GM19023 (cell line): Measurements from ENCODE around the gene USP54.

Source experiments
- ATAC-seq: cut with Tn5 transposase; IDR thresholded peaks from one replicate; pipeline ENCODE4 v1.9.1; 2021; ENCODE audit warnings: mild to moderate bottlenecking, moderate library complexity; ENCODE audit not compliant: unreplicated experiment

Gene USP54

GRCh38 chr10:73537709-73538108 lies 53.4 kb downstream of the USP54 start:
- ATAC-seq, result no peak

- no peak for ATAC-seq
Measured at GRCh38 chr10:73537288-73537687, 53.9 kb downstream of the USP54 start.

DNA sequence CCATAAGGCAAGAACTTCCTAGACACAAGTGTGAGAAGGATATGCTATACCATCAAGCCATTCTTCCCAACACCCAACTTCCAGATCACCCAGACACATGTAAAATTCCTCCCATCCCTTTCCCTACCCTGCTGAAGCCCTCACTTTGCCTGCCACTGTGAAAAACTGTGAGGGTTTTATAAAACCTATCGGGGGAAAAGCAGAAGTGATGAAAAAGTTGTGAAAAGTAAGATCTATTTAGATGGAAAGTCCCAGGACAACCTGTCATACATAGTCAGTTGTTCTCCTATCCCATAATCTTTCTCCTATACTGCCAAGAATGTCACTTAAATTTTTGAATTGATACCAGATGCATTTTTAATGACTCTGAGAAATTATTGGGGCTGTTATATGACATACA lies 56.3 kb downstream of the USP54 start:
- no peak for ATAC-seq

GRCh38 chr10:73529089-73529832 lies 61.9 kb downstream of the USP54 start:
- no peak for ATAC-seq

DNA sequence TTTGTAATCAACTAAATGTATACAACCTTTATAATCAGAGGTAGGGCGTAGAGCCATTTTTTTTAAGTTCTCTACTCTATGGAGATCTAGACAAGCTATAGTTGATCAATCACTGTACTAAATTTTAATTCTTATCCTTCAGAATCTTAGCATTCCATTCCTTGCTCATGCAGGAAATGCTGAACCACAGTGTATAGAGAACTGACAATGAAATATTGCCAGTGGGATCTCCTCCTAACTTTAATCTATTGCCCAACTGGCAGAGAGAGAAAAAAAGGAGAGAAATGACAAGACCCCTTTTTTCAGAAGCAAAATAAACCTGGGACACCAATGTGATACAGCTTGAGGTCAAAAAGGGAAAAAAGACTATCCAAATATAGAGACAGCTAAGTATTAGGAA lies 68.9 kb downstream of the USP54 start:
- ATAC-seq, result no peak

GRCh38 chr10:73519336-73519735 lies 71.8 kb downstream of the USP54 start:
- no peak for ATAC-seq

DNA sequence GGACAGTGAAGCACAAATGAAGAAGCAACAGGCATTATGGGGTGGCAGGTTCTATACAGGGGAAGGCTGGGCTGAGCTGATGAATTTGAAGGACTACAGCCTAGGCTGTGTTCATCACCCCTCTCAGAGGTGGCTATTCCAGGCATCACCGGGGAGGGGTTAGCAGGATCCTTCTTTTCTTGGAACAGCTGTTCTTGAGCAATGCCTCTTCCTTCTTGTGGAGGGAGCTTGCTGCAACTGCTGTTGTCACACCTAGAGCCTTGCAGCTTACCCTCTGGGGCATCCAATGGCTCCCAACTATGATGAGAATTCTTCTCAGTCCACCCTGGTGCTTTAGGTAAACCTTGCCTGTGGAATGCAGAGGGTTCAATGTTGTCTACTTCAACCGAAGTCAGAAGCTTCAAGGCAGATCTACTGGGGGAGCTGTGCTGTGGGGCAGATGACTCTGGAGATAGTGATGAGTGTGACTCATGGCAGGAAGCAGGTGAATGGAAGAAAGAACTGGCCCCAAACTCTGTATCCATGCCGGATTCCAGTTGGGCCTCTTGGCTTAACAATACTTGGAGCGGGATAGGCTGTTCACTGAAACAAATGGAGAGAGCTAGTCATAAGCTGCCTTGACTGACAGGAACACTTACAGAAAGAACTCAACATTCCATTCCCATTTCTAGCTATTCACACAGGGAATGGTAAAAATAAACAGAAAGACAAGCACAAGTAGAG lies 73.8 kb downstream of the USP54 start:
- no peak for ATAC-seq

DNA sequence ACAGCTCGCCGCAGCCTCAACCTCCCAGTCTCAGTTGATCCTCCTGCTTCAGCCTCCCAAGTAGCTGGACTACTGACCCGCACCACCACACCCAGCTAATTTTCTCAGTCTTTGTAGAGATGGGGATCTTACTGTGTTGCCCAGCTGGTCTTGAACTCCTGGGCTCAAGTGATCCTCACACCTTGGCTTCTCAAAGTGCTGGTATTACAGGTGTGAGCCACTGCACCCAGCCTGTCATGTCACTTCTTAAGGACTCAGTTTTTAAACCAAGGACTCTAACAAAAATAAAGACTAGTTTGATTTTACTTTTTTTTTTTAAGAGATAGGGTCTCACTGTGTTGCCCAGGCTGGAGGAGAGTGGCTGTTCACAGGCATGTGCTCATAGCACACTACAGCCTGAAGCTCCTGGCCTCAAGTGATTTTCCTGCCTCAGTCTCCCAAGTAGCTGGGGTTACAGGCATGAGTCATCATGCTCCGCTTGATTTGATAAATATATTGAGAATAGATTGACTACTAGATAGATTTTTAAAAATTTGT lies 78.9 kb downstream of the USP54 start:
- no peak for ATAC-seq

- no peak for ATAC-seq
Measured at GRCh38 chr10:73509695-73510094, 81.4 kb downstream of the USP54 start.

DNA sequence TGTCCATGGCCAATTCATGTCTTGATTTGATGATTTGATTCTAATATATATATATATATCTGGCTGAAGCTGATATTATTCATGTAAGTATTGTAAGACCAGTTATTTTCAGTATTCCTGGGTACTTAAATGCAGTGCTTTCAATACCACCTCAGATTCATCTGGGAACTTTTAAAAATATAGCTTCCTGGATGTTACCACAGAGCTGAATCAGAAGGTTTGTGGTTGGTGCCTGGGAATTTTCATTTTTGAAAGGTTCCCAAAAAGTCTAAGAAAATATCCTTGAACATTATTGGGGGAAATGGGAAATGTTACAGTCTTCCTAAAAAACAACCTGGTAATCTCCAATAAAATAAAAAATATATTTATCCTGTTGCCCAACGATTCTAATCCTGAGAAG lies 84.7 kb downstream of the USP54 start:
- no peak for ATAC-seq

DNA sequence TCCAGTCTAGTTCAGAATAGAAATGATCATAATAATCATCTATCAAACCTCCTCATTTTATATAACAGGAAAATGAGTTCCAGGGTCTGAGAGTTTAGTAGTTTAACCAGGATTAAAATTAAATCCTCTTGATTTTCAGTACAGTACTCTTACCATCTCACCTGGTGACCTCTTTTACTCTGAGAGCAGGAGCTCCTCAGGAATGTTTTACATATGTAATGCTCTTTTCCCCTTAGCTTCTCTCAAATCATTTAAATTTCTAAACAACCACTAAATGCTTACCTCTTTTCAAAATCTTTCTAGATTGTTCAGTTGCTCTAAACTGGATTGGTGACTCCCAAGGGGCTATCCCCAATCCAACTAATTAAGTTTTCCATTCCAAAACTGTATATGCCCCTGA lies 85.1 kb downstream of the USP54 start:
- no peak for ATAC-seq

DNA sequence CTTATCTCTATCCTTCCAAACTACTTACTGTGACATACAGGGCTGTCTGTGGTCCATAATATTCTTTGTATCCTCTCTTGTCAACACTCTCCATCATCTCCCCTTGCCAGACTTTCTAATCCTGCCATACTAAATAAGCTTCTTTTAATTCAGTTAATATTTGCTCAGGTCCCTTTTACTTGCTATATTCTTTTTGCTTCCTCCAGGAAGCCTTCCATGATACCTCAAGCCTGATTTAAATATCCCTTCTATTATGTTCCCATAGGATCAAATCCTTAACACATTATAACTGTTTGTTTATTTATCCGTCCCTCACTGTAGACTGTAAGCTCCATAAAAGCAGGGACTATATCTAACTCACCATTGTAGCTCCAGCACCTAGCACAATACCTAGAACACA lies 88.1 kb downstream of the USP54 start:
- ATAC-seq, result no peak

DNA sequence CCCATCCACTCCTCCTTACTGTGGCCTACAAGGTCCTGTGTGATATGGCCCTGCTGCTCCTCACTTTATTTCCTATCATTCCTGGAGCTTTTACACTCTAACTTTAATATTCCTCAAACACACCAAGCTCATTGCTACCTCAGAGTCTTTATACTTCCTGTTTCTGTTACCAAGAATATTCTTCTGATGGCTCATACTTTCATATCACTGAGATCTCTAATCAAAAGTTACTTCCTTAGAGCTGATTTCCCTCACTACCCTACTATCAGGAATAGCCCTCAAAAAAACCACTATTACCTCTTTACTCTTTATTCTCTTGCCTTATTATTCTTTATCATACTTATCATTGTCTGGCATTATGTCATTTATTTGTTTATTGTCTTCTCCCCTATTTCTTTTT lies 89.5 kb downstream of the USP54 start:
- no peak for ATAC-seq

GRCh38 chr10:73497623-73498022 lies 93.5 kb downstream of the USP54 start:
- no peak for ATAC-seq

GRCh38 chr10:73495884-73496674 lies 95.1 kb downstream of the USP54 start, which contains the start of gene PPP3CB:
TSS of gene PPP3CB (minus strand) at chr10:73496024. CDS start at chr10:73495889, 135 bp downstream.
- peak; percentile 59 for ATAC-seq

DNA sequence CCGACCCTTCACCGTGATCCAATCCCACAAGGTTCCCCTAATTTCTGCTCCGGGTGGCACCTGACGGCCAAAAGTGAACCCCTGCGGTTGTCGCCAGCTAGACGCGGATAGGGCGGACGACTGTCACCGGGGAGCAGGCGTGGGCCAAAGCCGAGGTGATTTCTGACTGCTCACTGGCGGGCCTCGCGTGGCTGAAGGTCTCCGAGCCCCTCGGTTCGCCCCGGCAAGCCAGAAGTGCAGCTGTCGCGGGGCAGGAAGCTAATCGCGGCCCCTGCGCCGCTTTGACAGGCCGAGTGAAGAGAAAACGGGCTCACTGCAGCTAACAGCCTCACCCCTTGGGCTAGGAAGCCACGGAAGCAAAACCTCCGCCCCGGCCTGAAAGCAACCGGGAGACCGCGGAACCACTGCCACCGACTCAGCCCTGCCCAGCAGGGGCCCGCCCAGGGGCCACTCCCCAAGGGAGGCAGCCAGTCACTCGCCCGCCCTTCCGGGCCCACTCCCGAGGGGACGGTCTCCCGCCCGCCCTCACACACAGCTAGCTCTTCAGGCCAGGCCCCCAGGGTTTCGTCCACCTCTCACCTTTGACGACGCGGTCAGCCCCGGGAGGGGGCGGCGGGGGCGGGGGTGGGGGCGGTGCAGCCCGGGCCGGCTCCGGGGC lies 95.8 kb downstream of the USP54 start:
- peak; percentile 94 for ATAC-seq

GRCh38 chr10:73494877-73495225 lies 96.3 kb downstream of the USP54 start:
- no peak for ATAC-seq

DNA sequence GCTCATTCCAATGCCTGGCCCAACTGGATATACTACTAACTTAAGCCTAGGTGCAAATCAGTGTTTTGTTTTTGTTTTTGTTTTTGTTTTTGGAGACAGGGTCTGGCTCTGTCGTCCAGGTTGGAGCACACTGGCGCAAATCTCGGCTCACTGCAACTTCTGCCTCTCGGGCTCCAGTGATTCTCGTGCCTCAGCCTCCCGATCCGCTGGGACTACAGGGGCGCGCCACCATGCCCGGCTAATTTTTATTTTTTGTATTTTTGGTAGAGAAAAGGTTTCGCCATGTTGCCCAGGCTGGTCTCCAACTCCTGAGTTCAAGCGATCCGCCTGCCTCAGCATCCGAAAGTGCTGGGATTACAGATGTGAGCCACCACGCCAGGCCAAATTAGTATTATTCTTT lies 96.9 kb downstream of the USP54 start:
- no peak for ATAC-seq

- no peak for ATAC-seq
Measured at GRCh38 chr10:73493781-73494180, 97.4 kb downstream of the USP54 start.

DNA sequence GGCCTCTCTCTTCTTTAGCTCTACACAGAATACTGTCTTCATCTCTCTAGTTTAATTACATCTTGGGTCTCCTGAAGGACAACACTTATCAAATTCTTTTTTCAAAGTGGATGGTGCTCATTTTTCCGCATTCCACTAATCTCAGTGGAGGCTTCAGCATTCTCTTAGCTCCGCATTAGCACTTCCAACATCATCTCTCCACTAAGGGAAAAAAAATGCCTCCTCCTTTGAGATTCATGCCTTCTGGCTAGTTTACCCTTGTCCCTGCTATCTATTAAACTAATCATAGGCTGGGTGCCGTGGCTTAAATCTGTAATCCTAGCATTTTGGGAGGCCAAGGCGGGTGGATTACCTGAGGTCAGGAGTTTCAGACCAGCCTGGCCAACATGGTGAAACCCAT lies 104.5 kb downstream of the USP54 start:
- no peak for ATAC-seq

DNA sequence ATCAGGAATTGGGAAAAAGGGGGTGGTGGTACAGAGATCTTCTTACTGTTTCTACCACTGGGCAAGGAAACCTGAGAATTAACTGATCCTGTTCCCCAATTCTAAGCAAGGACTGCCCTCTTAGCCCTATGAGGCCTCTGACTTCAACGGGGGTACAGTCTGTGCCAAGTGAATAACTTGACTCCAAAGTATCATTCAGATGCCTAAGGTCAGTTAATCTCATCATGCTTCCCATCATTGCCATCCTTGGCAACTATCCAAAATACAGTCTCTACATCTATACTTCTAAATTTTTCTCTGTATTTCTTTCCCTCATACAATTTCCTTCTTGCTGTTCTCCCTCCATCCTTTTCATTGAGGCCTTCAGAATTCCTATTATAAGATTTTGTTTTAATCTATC lies 105.8 kb downstream of the USP54 start:
- no peak for ATAC-seq
